Aorta (tissue), 5 donors: Measurements from ENCODE around the gene TIAL1. TPM values are rescaled to one million over a fixed set of nuclear protein-coding genes. Genes with fewer than 3 reads are reported as not detected.
"Not testable (repeated sequence)": the region's sequence is repeated elsewhere in the genome, so short reads cannot be mapped to it uniquely, and the experiment has no call there.

Experiments used
- ATAC-seq: fragments of 200-7000 bp; cut with Tn5 transposase; one replicate; pipeline ENCODE4 v1.9.1; 2022; ENCODE audit warnings: moderate library complexity; ENCODE audit not compliant: low FRiP score
- DNase-seq, 2 donors: peaks; one replicate each; pipeline ENCODE4 v3.0.0-alpha.2; 2020
- H3K27ac ChIP-seq, 2 donors: one replicate each; pipeline ENCODE4 v1.5.1; 2013; ENCODE audit warnings: low read length in 2 of 2, mild to moderate bottlenecking in 2 of 2, moderate library complexity in 2 of 2, control low read depth in 1 of 2, inconsistent platforms in 1 of 2, low read depth in 1 of 2
- H3K27me3 ChIP-seq, 2 donors: one replicate each; pipeline ENCODE4 v1.6.1; 2013; ENCODE audit warnings: control low read depth in 1 of 2, low read length in 1 of 2, mild to moderate bottlenecking in 1 of 2, moderate library complexity in 1 of 2; ENCODE audit not compliant: insufficient read depth in 2 of 2, control insufficient read depth in 1 of 2
- H3K36me3 ChIP-seq, 2 donors: one replicate each; pipeline ENCODE4 v1.6.1; 2013; ENCODE audit warnings: control low read depth in 1 of 2, low read length in 1 of 2, mild to moderate bottlenecking in 1 of 2; ENCODE audit not compliant: insufficient read depth in 2 of 2, control insufficient read depth in 1 of 2
- H3K4me1 ChIP-seq, 2 donors: one replicate each; pipeline ENCODE4 v1.6.1; 2013; ENCODE audit warnings: low read length in 2 of 2, control low read depth in 1 of 2, mild to moderate bottlenecking in 1 of 2, moderate library complexity in 1 of 2; ENCODE audit not compliant: insufficient read depth in 2 of 2, control insufficient read depth in 1 of 2
- H3K4me3 ChIP-seq, 2 donors: one replicate each; pipeline ENCODE4 v1.5.1; 2013; ENCODE audit warnings: low read length in 2 of 2, control low read depth in 1 of 2, mild to moderate bottlenecking in 1 of 2
- H3K9me3 ChIP-seq: one replicate; pipeline ENCODE4 v1.6.1; 2013; ENCODE audit warnings: mild to moderate bottlenecking, low read length; ENCODE audit not compliant: control insufficient read depth
- WGBS, 2 donors: extraction: QIAGEN DNeasy Blood & Tissue Kit; methylation state at CpG; one replicate each; pipeline ENCODE4 v1.1.7; 2013; 5-methylcytosine and 5-hydroxymethylcytosine counted together
- intact Hi-C, 2 donors: fragments of 100-400 bp; cut with DNase I; formaldehyde crosslinking; loops; one replicate each; pipeline versions ENCODE4 v1.14.2 to v1.15.0; 2022
- polyA plus RNA-seq, 2 donors: library from polyadenylated mRNA; stranded (reverse); fragments of 200-250 nt; gene quantifications; one replicate each; pipeline ENCODE4 v1.2.3, GENCODE V29; 2013
- total RNA-seq, 2 donors: library from RNA; stranded (reverse); fragmentation: NEBNext Ultra II Directional; extraction: Animal tissue kit (Norgen Biotek cat#: 25700); gene quantifications; one replicate each; pipeline ENCODE4 v1.2.1, GENCODE V29; 2021
- donor health status: healthy with polysubstance abuse.
- donor health status: Bipolar disorder and iron deficiency.
- donor health status: DM: no; HTN: no; CAD: no.
- donor health status: DM: no; HTN: no; CAD: no.
- donor health status: DM: yes; HTN: yes; CAD: no.

TIAL1 gene
- total and polyA plus RNA-seq, 4 donors, result 29.2 to 123 (median 83.0) TPM

DNA sequence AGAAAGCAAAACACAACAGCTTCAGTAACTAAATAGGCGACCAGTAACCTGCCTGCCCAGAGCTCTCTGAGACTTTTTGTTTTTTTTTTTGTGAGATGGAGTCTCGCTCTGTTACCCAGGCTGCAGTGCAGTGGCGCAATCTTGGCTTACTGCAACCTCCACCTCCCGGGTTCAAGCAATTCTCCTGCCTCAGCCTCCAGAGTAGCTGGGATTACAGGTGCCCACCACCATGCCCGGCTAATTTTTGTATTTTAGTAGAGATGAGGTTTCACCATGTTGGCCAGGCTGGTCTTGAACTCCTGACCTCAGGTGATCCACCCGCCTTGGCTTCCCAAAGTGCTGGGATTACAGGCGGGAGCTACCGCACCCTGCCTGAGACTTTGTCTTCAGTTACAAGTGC lies 23.0 kb upstream of the TIAL1 start:
- H3K4me1 ChIP-seq, intact Hi-C loops, H3K36me3 ChIP-seq, H3K9me3 ChIP-seq, H3K4me3 ChIP-seq, H3K27me3 ChIP-seq, DNase-seq, H3K27ac ChIP-seq, ATAC-seq: not testable (repeated sequence)
- WGBS, 2 donors, result 95 to 96% methylated on average over 8 of the region's 8 CpGs

DNA sequence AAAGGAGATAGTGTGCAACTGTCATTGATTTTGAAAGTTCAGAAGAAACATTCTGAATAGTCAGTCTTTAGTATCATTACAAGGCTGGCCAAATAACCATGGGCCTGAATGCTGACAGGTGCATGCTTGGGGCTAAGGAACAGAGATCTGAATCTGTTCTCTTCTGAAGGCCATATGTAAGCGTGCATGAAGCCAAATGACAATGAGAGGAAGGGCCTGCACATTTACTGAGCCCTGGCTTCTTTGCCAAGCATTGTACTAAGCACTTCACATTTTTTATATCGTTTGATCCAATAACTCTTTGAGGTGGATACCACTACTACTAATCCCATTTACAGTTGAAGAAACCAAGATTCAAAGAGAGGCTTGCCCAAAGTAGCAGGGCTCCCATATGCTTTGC lies 22.5 kb upstream of the TIAL1 start:
- H3K4me1 ChIP-seq, result no peaks in the 10 kb centered on the region
- ATAC-seq (no peak), DNase-seq (no peak)
- H3K27ac ChIP-seq, result no peak overlapping the region
- intact Hi-C loops, result no loop called here
- H3K9me3 ChIP-seq, result no peaks in the 10 kb centered on the region
- H3K27me3 ChIP-seq, result no peaks in the 10 kb centered on the region
- no peaks in the 10 kb centered on the region for H3K36me3 ChIP-seq
- WGBS, 2 donors, result 87 to 91% methylated on average over 2 of the region's 2 CpGs
- no peak overlapping the region for H3K4me3 ChIP-seq

DNA sequence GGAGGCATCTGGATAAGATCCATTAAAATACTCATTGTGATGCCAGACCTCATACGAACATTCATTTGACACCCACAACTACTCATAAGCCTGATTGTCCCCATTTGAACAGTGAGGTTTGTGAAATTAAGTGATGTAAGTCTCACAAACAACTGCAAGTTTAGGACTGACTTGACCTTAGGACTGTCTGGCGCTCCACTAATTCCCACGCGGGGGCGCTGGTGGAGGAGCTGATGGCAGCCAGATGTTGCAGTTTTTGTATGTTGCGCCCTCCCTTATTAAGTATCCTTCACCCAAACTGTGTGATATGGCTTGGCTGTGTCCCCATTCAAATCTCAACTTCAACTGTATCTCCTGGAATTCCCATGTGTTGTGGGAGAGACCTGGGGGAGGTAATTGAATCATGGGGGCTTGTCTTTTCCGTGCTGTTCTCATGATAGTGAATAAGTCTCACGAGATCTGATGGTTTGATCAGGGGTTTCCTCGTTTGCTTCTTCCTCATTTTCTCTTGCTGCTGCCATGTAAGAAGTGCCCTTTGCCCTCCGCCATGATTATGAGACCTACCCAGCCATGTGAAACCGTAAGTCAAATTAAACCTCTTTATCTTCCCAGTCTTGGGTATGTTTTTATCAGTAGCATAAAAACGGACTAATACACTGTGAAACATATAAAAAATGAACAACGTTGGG lies 20.3 kb upstream of the TIAL1 start:
- DNase-seq (no peak), ATAC-seq (no peak)
- no peaks in the 10 kb centered on the region for H3K27me3 ChIP-seq
- no peak overlapping the region for H3K4me3 ChIP-seq
- no peak overlapping the region for H3K27ac ChIP-seq
- intact Hi-C loops, result no loop called here
- H3K9me3 ChIP-seq, result no peaks in the 10 kb centered on the region
- no peaks in the 10 kb centered on the region for H3K36me3 ChIP-seq
- 72% methylated on average over 13 of the region's 13 CpGs for WGBS, 2 donors
- no peaks in the 10 kb centered on the region for H3K4me1 ChIP-seq

DNA sequence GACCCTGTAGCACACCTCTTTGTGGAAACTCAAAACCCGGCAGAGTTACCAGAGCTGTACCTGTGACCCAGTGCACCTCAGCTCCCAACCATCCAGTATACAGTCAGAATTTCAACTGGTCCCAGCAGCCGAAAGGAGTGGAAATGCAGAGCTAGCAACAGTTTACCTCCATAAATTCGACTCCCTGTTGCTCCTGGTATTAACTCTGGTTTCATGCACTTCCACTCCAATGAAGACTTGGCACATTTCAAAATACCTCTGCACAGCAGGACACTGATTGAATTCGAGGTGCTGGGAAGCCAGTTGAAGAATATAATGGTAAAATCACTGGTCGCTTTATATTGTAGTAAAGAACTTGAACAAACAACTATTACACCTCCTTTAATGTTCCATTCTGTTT lies 17.9 kb upstream of the TIAL1 start:
- 87 to 88% methylated on average over 5 of the region's 5 CpGs for WGBS, 2 donors
- intact Hi-C loops, result no loop called here

DNA sequence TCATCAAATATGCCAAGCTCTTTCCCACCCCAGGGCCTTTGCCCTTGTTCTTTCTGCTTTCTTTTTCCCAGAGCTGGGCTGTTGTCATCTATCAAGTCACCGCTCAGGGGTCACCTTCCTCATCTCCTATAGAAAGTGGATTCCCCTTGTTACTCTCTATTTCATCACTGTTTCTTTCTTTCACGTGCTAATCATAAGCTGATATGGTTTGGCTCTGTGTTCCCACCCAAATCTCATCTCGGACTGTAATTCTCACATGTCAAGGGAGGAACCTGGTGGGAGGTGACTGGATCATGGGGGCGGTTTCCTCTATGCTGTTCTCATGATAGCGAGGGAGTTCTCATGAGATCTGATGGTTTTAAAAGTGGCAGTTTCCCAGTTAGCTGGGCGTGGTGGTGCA lies 17.0 kb upstream of the TIAL1 start:
- DNase-seq (no peak), ATAC-seq (no peak)
- H3K27me3 ChIP-seq, result no peaks in the 10 kb centered on the region
- H3K36me3 ChIP-seq, result no peaks in the 10 kb centered on the region
- no peak overlapping the region for H3K27ac ChIP-seq
- no peak overlapping the region for H3K4me3 ChIP-seq
- no peaks in the 10 kb centered on the region for H3K4me1 ChIP-seq
- 89 to 91% methylated on average over 6 of the region's 6 CpGs for WGBS, 2 donors
- intact Hi-C loops, result no loop called here
- H3K9me3 ChIP-seq, result no peaks in the 10 kb centered on the region

More for the DNA sequence above, 17.9 kb upstream of the TIAL1 start:
- H3K4me1 ChIP-seq, result no peaks in the 10 kb centered on the region
- H3K9me3 ChIP-seq, result no peaks in the 10 kb centered on the region
- no peak overlapping the region for H3K4me3 ChIP-seq
- ATAC-seq (no peak), DNase-seq (no peak)
- H3K36me3 ChIP-seq, result no peaks in the 10 kb centered on the region
- H3K27me3 ChIP-seq, result no peaks in the 10 kb centered on the region
- H3K27ac ChIP-seq, result no peak overlapping the region

DNA sequence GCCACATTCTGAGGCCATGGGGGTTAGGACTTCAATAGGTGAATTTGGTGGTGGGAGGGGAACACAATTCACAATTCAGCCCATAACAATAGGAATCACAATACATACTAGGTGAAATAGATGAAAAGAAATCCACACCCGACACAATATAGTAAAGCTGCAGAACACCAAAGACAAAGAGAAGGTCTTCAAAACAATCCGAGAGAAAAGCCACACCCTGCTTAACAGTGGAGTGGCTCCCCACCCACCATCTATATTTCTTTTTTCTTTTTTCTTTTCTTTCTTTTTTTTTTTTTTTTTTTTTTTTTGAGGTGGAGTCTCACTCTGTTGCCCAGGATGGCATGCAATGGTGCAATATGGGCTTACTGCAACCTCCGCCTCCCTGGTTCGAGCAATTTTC lies 14.7 kb upstream of the TIAL1 start:
- Histone ChIP-seq H3K4me3 (no peak overlapping the region), H3K27me3 (no peaks in the 10 kb centered on the region), H3K9me3 (no peaks in the 10 kb centered on the region), H3K27ac (no peak overlapping the region), H3K36me3 (no peaks in the 10 kb centered on the region), H3K4me1 (no peaks in the 10 kb centered on the region)
- intact Hi-C loops, result no loop called here
- DNase-seq, result no peak
- WGBS, 2 donors, result 73 to 84% methylated on average over 4 of the region's 4 CpGs
- ATAC-seq, result no peak

DNA sequence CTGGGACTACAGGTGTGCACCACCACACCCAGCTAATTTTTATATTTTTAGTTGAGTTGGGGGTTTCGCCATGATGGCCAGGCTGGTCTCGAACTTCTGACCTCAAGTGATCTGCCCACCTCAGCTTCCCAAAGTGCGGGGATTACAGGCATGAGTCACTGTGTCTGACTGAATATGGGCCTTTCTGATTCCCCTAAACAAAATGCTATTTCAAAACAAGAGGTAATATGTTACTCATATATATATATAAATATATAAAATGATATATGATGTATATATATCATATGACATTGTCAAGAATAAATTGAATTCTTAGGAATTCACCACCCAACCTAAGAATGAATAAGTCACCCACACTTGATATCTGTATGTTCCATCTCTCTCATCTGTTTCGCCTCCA lies 12.8 kb upstream of the TIAL1 start:
- H3K36me3 ChIP-seq, result no peaks in the 10 kb centered on the region
- 96 to 97% methylated on average over 4 of the region's 4 CpGs for WGBS, 2 donors
- intact Hi-C loops, result loop anchor here (5.0 to 10.0 kb wide), 3 partner anchors 45 to 253 kb away; partner anchors contain the start of gene BAG3 (in 1 of the 2)

DNA sequence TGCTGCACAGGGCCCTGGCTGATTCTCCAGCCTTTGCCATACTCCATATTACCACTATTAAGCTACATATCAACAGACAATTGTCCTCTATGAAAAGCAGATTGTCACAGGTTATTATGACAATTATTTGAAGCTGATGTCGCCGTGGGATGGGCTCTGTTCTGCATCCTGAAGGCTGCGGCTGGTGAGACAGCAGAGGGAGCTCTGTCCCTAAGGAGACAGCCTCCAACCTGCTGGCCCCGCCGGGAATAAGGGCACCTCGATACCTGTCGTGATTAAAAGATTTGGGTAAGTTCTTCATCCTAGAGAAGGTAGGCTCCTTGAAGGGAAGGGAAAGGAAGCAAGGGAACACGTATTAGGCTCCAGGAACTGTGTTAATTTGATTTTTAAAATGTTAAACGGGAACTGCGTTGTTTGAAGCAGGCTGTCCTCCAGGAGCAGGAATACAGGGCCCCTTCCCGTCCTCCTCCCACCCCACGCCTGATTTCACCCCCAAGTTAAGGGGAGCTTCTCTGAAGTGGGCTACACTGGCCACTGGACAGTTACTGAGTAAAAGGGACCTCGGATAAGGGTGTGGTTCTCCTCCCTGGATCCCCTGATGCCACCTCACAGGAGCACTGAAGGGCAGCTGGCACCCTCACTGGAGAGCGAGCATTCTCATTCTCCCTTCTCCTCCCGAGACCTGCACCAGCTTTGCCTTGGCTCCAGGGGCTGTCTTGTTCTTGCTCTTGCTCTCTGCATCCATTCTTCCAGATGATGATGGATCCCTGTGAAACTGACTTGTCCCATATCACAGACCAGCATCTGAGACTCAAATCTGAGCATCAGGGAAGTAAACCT lies 11.8 kb upstream of the TIAL1 start:
- H3K9me3 ChIP-seq, result no peaks in the 10 kb centered on the region
- intact Hi-C loops, result loop anchor here (5.0 to 10.0 kb wide), 3 partner anchors 46 to 254 kb away; partner anchors contain the start of gene BAG3 (in 1 of the 2)
- DNase-seq, result peak; percentile 53 to 82
- ATAC-seq, result no peak
- H3K4me3 ChIP-seq, result no peak overlapping the region
- no peaks in the 10 kb centered on the region for H3K27me3 ChIP-seq
- WGBS, 2 donors, result 14 to 19% methylated on average over 15 of the region's 15 CpGs
- H3K4me1 ChIP-seq, result no peaks in the 10 kb centered on the region
- no peaks in the 10 kb centered on the region for H3K36me3 ChIP-seq
- H3K27ac ChIP-seq, result no peak overlapping the region

More for the DNA sequence above, 12.8 kb upstream of the TIAL1 start:
- Histone ChIP-seq H3K4me1 (no peaks in the 10 kb centered on the region), H3K27ac (no peak overlapping the region), H3K27me3 (no peaks in the 10 kb centered on the region), H3K9me3 (no peaks in the 10 kb centered on the region), H3K4me3 (no peak overlapping the region)
- ATAC-seq (no peak), DNase-seq (no peak)

DNA sequence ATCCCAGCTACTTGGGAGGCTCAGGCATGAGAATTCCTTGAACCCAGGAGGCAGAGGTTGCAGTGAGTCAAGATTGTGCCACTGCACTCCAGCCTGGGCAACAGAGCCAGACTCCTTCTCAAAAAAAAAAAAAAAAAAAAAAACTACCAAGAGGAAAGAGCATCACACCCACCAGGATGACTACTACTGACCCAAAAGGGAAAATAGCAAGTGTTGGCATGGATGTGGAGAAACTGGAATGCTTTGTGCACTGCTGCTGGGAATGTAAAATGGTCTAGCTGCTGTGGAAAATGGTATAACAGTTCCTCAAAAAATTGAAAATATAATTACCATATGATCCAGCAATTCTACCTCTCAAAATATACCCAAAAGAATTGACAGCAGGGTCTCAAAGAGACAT lies 7.7 kb upstream of the TIAL1 start:
- H3K9me3 ChIP-seq, result no peaks in the 10 kb centered on the region
- ATAC-seq (no peak), DNase-seq (no peak)
- H3K4me3 ChIP-seq, result no peak overlapping the region
- no peak overlapping the region for H3K27ac ChIP-seq
- H3K4me1 ChIP-seq, result no peaks in the 10 kb centered on the region
- intact Hi-C loops, result loop anchor here in 1 of 2 donors (10.0 kb wide), 1 partner anchor 50 kb away; the partner anchor contains the start of gene BAG3
- no peaks in the 10 kb centered on the region for H3K27me3 ChIP-seq
- no peaks in the 10 kb centered on the region for H3K36me3 ChIP-seq
